Keratinocyte (primary cell): Measurements from ENCODE around the gene JAKMIP2.

Source experiments
- EZH2 ChIP-seq: IDR thresholded peaks from one replicate; pipeline ENCODE4 v1.6.1; 2012; ENCODE audit warnings: inconsistent platforms, mild to moderate bottlenecking, low read length, moderate library complexity
- TF ChIP-seq, protein P1 (sequence below), 3 experiments: IDR thresholded peaks in 1 of 3; conservative IDR thresholded peaks in 1 of 3; optimal IDR thresholded peaks in 1 of 3; 2 replicates in 2 of 3; 3 replicates in 1 of 3; pipeline versions ENCODE3 to v1.5.1; 2011; ENCODE audit warnings: low read length in 3 of 3, mild to moderate bottlenecking in 3 of 3, moderate library complexity in 2 of 3, control low read depth in 1 of 3, inconsistent platforms in 1 of 3; ENCODE audit not compliant: insufficient read depth in 2 of 3; ENCODE audit errors: extremely low read depth in 1 of 3

DNA sequence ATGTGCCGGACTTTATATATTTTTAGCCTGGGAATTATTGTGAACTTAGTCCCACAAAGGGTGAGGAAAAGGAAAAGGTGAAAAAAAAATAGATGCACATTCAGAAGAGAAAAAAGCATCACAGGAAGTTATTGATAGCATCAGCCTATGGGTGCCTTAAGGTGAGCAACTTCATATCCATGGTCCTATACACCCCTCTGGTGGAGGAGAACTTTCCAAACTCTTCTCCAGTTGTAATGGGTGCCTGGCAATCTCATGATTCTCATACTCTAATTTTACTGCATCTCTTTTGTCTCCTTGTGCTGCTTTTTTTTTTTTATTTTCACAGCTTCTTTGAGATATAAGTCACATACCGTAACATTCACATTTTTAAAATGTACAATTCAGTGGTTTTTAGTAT is 107.4 kb downstream of the JAKMIP2 start:
- TF ChIP-seq, protein P1, sequence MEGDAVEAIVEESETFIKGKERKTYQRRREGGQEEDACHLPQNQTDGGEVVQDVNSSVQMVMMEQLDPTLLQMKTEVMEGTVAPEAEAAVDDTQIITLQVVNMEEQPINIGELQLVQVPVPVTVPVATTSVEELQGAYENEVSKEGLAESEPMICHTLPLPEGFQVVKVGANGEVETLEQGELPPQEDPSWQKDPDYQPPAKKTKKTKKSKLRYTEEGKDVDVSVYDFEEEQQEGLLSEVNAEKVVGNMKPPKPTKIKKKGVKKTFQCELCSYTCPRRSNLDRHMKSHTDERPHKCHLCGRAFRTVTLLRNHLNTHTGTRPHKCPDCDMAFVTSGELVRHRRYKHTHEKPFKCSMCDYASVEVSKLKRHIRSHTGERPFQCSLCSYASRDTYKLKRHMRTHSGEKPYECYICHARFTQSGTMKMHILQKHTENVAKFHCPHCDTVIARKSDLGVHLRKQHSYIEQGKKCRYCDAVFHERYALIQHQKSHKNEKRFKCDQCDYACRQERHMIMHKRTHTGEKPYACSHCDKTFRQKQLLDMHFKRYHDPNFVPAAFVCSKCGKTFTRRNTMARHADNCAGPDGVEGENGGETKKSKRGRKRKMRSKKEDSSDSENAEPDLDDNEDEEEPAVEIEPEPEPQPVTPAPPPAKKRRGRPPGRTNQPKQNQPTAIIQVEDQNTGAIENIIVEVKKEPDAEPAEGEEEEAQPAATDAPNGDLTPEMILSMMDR (optimal IDR thresholded peaks at IDR 0.05 in 1 of 3, IDR thresholded peaks at IDR 0.05 in 1 of 3, conservative IDR thresholded peaks at IDR 0.05 in 1 of 3; ENCODE audit: extremely low read depth in 1 of 3, insufficient read depth in 2 of 3, low read length in 3 of 3): peak in 2 of 3 experiments; percentile 5 to 11
- TF ChIP-seq EZH2: no peak
